HG03066 (cell line): Measurements from ENCODE around the gene GPR21.

Source experiments
- ATAC-seq: cut with Tn5 transposase; IDR thresholded peaks from one replicate; pipeline ENCODE4 v1.9.1; 2021; ENCODE audit warnings: low read depth; ENCODE audit not compliant: unreplicated experiment

GPR21 gene

GRCh38 chr9:123033864-123034601, 566 bp downstream of the GPR21 start:
- no peak for ATAC-seq

GRCh38 chr9:123034881-123035510, 1.5 kb downstream of the GPR21 start:
- no peak for ATAC-seq

DNA sequence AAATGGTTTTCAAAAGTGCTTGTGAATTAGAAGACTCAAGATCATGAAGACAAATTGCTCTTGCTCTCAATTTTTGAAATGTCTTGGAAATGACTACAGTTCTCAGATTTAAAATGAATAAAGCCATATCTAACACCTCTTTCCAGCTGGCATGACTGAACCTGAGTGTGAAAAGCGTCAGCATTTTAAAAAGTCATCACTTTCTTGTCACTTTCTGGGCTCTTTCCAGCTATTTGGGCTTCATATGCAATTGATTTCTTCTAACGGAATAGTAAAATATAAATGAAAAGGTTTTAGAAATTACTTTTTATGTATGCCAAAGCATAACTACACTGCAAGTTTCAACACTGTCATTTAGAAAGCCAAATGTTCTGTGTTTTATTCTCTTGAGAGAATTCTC, 2.3 kb downstream of the GPR21 start:
- ATAC-seq: no peak

DNA sequence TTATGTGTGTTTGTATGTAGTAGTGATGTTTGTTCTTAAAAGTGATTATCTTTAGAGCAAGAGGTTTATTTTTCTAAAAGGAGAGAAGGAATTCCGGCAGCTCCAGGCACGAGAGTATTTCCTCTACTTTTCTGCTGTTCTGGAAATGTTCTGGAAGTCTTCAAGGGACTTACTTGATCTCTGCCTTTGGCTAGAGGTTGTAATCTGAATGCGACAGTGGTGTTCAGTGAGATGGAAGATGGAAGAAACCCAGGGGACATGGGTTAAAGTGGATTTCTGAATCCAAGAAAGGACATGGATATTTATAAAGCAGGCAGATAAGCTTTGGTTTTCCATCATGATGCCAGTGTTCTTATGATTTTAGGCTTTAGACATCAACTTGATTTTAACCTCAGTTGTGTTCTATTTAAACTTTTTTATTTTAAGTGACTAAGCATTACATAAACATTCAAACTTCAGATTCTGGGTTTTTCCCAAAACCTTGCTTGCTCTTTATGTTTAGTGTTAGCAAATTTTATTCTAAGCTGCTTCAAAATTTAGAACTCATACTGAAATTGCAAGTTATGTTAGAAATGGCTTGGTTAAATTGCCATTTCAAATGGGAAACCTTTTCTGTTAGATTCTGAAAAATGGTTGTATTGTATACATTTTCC, 3.6 kb downstream of the GPR21 start:
- ATAC-seq: no peak

GRCh38 chr9:123039617-123040219, 6.3 kb downstream of the GPR21 start:
- ATAC-seq: no peak

- ATAC-seq: no peak
Measured at GRCh38 chr9:123040801-123041200, 7.3 kb downstream of the GPR21 start.

- no peak for ATAC-seq
Measured at GRCh38 chr9:123041489-123041888, 8.0 kb downstream of the GPR21 start.

GRCh38 chr9:123043081-123043939, 9.8 kb downstream of the GPR21 start:
- ATAC-seq: no peak

- no peak for ATAC-seq
Measured at GRCh38 chr9:123044586-123044985, 11.1 kb downstream of the GPR21 start.

GRCh38 chr9:123046406-123047195, 13.1 kb downstream of the GPR21 start:
- ATAC-seq: no peak

- ATAC-seq: no peak
Measured at GRCh38 chr9:123048748-123049147, 15.3 kb downstream of the GPR21 start.

DNA sequence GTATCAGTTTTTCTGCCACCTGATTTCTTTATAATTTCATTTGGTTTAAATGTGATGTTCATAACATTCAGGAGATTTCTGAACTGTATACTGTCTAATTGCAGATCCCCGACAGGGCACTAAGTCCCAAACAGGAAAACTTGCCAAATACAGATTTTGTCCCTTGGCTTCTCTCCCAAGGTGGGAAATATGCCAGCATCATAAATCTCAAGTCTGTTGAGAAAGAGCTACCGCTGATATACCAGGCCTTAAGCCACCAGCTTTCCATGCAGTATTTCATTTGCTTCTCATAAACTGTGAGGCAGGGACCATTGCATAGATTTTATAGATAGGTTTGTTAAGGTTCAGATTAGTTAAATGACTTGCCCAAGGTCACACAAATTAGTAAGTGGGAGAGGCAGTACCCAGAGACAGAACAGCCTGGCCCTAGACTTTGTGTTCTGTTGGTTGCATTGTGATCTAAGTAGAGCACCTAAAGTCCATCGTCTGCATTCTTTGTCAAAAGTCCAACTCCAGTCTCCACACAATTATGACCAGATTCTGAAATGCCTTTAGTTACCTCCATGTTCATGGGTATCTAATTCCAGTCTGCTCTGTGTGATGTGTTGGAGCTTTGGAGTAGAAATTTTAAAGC, 16.2 kb downstream of the GPR21 start:
- no peak for ATAC-seq

DNA sequence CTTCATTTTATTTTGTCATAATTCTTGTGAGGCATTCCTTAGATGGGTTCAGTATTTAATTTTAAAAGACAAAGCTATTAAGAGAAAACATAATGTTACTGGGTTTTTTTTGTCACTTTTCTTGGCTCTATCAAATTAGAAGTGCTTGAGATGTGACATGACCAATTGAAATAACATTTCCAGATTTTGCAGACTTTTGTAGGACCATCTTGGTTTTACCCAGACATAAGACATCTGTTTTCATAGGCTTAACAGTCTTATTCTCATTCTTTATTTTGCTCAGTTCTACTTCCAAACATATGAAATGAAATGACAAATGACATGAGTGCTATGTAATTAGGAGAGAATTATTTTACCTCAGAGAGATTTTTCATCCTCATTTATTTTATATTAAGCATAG, 19.6 kb downstream of the GPR21 start:
- ATAC-seq: no peak

DNA sequence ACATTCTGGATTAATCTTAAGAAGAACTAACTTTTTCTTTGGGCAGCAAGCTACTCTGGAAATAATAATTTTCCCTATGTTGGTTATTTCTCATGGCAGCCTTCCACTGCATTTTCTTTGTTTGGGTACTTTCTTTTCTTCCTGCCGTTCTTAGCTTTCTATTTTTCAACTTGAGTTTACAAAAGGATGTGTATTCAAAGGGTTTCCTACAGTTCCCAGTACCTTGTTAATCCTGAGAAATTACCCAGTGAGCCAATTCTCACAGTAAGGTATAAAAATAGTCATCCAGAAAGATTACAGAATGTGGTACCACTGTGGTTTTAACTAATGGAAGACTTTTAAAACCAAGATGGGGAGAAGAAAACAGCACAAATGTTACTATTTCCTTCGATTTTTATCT, 20.2 kb downstream of the GPR21 start:
- ATAC-seq: no peak

- ATAC-seq: no peak
Measured at GRCh38 chr9:123058834-123059233, 25.4 kb downstream of the GPR21 start.

DNA sequence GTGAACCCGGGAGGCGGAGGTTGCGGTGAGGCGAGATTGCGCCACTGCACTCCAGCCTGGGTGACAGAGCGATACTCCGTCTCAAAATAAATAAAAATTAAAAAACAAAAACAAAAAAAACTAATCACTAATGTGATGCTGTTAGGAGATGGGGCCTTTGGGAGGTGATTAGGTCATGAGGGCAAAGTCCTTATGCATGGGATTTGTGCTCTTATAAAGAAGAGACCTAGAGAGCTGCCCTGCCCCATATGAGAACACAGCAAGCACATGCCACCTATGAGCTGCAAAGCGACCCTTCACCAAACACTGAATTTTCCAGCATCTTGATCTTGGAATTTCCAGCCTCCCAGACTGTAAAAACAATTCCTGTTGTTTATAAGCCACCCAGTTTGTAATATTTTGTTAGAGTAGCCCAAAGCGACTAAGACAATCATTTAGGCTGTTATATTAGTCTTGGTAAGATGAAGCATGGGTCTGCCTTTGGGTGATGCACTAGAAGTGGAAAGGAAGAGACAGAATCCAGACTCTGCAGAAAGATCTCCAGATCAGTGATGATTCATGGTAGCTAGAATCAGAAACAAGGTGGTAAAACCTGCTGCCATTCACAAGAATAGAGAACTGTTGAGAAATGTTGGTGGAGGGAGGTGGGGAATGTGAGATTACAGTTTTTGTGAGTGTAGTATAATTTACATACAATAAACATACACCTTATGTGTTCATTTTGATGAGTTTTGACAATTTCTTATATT, 26.2 kb downstream of the GPR21 start:
- no peak for ATAC-seq

DNA sequence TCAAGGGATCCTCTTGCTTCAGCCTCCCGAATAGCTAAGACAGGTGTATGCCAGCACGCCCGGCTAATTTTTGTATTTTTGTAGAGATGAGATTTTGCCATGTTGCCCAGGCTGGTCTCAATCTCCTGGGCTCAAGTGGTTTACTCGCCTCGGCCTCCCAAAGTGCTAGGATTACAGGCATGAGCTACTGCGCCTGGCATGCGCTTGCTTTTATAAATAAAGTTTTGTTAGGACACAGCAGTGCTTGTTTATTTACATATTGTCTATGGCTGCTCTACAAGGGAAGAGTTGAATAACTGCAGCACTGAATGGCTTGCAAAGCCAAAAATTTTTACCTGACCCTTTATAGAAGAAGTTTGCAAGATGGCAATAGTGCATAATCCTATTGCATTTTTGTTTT, 27.7 kb downstream of the GPR21 start:
- no peak for ATAC-seq

DNA sequence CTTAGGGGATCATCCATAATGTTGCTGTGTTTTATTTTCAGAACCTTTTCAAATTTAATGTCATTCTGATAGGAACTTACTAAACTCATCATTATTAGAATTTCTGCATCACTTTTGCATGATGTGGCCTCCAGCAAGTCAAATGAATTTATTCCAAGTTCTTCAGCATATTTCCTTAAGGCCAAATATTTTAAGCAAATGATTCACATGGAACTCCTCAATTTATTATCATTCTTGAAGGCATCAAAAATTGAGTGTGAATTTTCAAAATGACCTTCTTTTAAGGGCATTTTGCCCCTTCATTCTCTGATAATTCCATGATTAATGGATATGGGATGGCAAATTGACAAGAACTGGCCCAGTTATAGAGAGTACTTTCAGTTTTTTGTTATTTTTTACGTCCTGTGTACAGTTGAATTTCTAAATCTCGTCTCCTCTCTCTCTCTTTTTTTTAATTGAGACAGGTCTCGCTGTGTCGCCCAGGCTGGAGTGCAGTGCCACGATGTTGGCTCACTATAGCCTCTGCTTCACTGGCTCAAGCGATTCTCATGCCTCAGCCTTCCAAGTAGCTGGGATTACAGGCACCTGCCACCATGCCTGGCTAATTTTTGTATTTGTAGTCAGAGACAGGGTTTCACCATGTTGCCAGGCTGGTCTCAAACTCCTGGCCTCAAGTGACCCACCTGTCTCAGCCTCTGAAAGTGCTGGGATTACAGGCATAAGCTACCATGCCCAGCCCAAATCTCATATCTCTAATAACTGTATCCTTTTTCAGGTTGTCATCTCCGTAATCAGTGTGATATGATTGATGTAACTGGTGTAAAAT, 29.1 kb downstream of the GPR21 start:
- ATAC-seq: no peak
